HG02884 (cell line): ENCODE results near the gene UAP1L1.
A peak's percentile ranks its signal among the peaks of the same experiment; 100 is the strongest.

Experiments
- ATAC-seq: cut with Tn5 transposase; IDR thresholded peaks from one replicate; pipeline ENCODE4 v1.9.1; 2021; ENCODE audit warnings: mild to moderate bottlenecking, moderate library complexity; ENCODE audit not compliant: unreplicated experiment

UAP1L1 gene

DNA sequence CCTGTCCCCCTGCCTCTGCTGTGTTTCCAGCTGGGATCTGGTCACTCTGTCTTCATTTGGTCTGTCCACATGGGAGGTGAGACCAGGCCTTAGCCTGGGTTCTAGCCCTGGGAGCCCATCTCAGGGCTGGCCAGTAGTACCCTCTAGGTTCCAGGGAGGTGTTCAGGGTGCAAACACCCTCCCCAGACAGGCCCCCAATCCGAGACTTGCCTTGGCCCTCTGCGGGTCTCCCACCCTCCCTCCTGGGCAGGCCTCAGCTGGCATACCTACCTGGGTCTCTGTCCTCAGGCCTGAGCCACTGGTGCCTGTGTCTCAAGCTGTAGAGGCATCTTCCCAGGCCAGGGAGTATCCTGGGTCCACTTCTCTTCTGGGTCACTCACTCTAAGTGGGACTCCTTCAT lies 6.0 kb upstream of the UAP1L1 start:
- ATAC-seq: no peak

DNA sequence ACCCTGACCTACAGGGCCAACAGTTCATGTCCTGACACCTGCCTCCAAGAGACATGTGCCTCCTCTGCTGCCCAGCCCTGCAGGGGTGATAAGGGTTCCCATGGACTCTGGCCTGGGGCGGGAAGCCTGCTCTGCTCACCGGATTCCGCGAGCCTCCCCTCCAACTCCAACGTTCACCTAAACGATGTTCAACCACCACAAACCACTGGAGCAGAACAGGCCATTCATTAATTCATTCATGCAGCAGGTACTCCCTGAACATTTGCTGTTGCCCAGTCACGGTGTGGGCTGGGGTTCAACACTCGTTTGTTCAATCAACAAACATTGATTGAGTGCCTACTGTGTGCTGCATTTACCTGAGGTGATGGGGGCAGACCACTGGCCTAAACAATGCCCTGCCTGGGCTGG lies 3.3 kb upstream of the UAP1L1 start:
- no peak for ATAC-seq

GRCh38 chr9:137074657-137075274 lies 2.6 kb upstream of the UAP1L1 start:
- no peak for ATAC-seq

- no peak for ATAC-seq
Measured at GRCh38 chr9:137075275-137075775, 2.0 kb upstream of the UAP1L1 start.

DNA sequence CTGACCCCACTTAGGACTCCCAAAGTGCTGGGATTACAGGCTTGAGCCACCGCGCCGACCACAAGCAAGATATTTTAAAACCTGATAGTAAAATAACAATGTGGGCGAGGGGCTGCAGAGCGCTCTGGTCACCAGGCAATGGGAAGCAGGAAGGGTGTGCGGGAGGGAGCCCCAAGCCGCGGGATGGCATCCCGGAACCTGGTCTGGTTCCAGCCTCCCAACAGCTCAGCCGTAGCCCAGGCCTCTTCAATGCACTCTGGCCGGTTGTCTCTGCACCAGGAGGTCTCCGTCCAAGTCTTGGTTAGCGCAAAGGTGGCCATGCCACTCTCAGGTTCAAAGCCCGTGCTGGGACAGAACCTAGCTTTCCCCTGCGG lies 694 bp upstream of the UAP1L1 start:
- no peak for ATAC-seq

DNA sequence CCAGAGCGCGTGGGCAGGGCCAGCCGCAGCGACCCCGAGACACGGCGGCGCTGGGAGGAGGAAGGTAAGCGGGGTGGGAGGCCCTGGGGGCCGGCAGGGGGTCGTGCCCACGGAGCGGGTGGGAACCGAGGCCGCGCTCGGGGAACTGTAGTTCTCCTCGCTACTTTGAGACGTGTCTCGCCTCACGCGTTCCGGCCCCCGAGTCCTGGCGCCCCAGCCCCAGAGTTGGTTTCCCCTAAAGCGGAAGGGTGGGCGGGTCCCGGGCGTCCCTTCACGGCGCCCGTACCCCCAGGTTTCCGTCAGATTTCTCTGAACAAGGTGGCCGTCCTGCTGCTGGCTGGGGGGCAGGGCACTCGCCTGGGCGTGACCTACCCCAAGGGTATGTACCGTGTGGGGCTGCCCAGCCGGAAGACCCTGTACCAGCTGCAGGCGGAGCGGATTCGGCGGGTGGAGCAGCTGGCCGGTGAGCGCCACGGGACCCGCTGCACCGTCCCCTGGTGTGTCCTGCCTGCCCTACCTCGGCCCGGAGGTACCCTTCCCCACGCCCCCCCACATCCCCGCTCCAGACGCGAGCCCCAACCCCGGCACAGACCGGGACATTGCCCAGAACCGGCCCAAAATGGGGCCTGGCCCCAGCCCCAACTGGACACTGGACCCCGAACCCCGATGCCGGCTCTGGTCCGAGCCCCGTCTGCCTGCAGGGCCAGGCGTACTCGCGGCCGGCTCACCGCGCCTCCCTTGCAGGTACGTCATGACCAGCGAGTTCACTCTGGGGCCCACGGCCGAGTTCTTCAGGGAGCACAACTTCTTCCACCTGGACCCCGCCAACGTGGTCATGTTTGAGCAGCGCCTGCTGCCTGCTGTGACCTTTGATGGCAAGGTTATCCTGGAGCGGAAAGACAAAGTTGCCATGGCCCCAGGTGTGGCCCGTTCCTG lies 709 bp downstream of the UAP1L1 start:
- no peak for ATAC-seq

DNA sequence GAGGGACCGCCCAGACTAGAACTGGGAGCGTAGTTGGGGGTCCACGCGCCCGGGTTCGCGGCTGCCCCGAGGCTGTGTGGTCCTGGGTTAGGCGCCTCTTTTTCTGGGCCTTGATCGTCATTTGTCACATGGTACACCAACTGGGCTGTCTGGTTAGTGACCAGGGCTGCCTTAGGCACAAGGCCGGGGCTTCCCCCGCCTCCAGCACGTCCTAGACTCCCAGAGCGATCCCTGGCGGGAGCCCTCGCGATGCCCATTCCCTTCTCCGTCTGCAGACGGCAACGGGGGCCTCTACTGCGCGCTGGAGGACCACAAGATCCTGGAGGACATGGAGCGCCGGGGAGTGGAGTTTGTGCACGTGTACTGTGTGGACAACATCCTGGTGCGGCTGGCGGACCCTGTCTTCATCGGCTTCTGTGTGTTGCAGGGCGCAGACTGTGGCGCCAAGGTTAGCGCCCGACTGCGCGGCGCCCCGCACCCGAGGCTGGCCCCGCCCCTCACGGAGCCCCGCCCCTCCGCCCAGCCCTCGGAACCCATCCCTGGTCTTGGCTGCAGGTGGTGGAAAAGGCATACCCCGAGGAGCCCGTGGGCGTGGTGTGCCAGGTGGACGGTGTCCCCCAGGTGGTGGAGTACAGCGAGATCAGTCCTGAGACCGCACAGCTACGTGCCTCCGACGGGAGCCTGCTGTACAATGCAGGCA lies 1.5 kb downstream of the UAP1L1 start:
- ATAC-seq: no peak

DNA sequence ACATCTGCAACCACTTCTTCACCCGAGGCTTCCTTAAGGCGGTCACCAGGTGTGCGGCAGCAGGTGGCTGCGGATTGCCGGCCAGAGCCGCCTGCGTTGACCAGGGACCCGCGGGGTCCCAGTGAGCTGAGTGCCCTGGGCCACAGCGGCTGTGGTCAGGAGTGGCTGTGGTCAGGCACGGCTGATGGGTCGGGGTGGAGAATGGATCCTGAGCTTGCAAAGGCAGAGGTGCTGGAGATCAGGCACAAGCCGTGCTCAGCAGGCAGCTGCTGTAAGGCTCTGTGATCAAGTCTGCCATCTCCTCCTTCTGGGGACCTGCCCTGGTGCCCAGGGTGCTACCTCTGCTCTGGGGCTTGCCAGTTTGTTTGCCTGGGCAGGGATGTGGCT lies 2.1 kb downstream of the UAP1L1 start:
- no peak for ATAC-seq

GRCh38 chr9:137080260-137081122 lies 3.2 kb downstream of the UAP1L1 start:
- ATAC-seq: no peak

DNA sequence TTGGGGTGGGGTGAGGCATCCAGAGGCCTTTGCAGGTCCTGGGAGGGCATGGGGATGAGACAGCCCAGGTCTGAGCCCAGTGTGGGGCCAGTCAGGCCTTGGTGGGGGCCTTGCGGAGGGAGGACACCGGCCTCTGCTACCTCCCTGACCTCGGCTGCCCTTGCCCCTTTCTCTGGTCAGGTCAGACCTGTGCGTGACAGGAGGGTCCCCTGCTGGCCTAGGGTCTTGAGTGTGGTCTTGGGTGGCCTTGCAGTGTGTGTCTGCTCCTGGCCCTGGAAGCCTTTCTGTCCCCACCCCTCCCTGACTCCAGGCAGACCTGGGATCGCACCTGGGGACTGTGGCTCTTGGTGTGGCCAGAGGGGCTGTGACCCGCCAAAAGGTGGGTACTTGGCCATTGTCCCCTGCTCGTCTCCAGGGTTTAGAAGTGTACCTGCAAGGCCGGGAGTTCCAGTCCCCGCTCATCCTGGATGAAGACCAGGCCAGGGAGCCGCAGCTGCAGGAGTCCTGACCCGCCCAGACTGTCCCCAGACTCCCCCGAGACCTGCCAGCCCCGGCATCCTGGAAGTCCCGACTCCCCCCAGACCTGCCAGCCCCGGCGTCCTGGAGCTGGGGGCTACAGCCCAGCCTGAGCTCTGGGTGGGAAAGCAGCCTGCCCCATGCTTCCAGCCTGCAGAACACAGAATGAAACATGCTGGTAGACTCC lies 5.1 kb downstream of the UAP1L1 start:
- ATAC-seq: no peak

GRCh38 chr9:137082925-137083290 lies 5.6 kb downstream of the UAP1L1 start:
- no peak for ATAC-seq

DNA sequence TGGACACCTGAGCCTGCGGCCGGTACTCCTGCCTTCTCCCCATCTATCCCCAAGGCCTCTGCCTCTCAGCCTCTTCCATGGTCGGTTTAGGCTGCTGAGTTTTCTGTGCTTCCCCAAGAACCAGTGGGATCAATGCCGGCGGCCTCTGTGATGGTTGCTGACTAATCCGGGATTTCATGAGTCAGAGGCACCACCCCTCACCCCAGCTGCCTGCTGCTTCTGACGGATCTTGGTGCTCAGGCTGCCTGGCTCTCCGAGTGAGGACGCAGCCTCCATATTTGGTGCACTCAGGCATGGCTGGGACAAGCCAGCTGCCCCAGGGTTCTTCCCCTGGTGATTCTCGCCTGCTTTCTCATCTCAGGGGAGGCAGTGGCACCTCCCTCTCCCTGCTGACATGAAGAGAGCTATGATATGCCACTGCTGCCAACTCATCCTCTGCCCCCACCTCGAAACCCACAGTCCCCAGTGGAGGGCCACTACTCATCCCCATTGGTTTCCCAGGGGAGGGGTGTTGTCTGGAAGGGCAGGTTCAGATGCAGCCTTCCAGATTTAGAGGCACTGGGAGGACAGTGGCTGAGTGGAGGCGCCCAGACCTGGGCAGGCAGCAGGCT lies 6.2 kb downstream of the UAP1L1 start:
- ATAC-seq: no peak

DNA sequence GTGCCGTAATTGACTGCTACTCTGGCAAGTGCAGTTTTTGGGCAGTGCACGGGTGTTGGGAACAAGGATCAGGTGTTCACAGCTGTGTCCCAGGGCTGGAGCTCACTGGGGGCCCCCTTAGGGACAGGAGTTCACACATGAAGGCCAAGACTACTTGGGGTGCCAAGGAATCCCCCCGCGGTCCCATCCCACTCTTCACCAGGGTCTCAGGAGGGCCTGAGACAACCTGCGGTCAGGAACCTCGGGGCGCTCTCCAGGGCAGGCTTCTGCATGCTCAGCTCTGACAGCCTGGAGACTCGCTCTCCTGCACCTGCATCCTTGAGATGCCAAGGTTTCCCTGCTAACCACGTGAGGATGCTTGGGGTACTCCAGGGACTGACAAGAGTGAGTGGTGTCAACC lies 7.2 kb downstream of the UAP1L1 start:
- no peak for ATAC-seq

DNA sequence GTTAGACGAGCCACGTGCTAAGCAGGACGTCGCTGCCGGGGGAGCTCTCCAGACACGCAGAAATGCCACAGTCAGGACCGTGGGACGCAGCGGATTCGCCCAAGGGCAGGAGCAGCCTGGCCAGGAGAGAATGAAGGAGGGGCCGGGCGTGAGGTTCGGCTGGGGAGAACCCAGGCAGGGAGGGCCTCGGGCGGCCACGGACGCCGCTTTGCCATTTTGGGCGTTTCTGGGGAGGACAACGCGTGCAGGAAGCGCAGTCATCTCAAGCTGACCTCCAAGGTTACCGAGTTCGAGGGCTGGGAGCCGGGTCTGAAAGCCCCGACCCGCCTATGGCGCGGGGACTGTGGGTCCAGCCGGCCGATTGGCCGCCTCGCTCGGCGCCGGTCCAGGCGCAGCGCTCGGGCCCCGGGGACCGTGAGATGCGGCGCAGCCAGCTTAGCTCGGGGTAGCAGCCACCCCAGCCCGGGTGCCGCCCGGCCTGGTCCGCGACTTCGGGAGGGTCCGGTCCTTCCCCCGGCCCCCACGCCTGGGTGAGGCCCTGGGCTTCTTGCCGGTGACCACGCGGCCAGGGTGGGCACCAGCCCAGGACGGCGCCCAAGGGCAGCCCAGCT lies 8.7 kb downstream of the UAP1L1 start:
- peak; percentile 1 for ATAC-seq

- peak; percentile 72 for ATAC-seq
Measured at GRCh38 chr9:137086531-137087408, 9.5 kb downstream of the UAP1L1 start, which contains the start of gene MAN1B1. TSS of gene MAN1B1 (plus strand) at chr9:137086985. CDS start at chr9:137087000, 15 bp downstream.

- ATAC-seq: no peak
Measured at GRCh38 chr9:137087409-137087925, 10.2 kb downstream of the UAP1L1 start.

DNA sequence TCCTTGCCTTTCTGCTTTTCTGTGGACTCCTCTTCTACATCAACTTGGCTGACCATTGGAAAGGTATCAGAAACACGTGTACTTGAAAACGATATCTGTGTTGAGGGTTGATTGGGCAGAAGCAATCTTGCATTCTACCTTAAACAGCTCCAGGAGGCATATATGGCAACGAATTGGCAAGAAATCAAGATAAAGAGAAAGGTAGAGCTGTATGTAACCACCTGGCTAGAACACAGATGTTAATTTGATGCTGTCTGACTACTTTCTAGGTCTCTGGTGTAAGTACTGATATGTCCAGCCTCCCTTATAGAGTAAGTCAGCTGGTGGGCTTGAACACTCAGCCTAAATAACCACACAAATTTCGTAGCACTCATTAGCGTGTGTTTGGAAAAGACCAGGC lies 10.8 kb downstream of the UAP1L1 start:
- no peak for ATAC-seq
